ENCODE measurements around the gene OR51A7. TPM values are rescaled to one million over a fixed set of nuclear protein-coding genes. Genes with fewer than 3 reads are reported as not detected.

The OR51A7 gene
- total and polyA plus RNA-seq, 2 donors (not counting 3 experiments of a cell fraction or from before 2014, with no cell fraction given), result not detected

DNA sequence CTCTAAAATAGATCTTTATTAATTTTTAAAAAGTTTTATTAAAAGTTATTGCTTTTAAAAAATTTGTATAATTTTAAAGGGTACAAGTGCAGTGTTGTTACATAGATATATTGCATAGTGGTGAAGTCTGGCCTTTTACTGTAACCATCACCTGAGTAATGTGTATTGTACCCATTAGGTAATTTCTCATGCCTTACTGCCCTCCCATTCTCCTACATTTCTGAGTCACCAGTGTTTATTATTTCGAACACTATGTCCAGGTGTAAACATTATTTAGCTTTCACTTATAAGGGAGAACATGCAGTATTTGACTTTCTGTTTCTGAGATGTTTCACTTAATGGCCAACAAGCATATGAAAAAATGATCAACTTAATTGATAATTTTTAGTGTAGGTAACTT, 18.2 kb downstream of the OR51A7 start:
- Histone ChIP-seq H3K4me3 (replicated peaks in 1 of 3; ENCODE audit: insufficient read depth in 1 of 3, low read depth in 1 of 3, low read length in 3 of 3) (no peak overlapping the region), H3K9ac (replicated peaks; ENCODE audit: extremely low read depth, insufficient read depth, low read length) (no peak overlapping the region), H3K27me3 (ENCODE audit: control insufficient read depth in 2 of 2, insufficient read depth in 2 of 2, low read length in 2 of 2) (no peaks in the 10 kb centered on the region), H3K36me3 (ENCODE audit: control insufficient read depth in 2 of 2, extremely low read depth in 1 of 2, insufficient read depth in 2 of 2, low read length in 2 of 2) (no peaks in the 10 kb centered on the region), H3K4me2 (ENCODE audit: insufficient read depth, low read length) (no peak overlapping the region), H3K9me3 (replicated peaks; ENCODE audit: control insufficient read depth, insufficient read depth, low read length) (no peaks in the 10 kb centered on the region), H3K27ac (ENCODE audit: insufficient read depth, low read depth, low read length) (no peak overlapping the region), H4K20me1 (replicated peaks; ENCODE audit: control insufficient read depth, extremely low read depth, insufficient read depth, low read length) (no peaks in the 10 kb centered on the region), H3K79me2 (ENCODE audit: control insufficient read depth, insufficient read depth, low read length) (no peaks in the 10 kb centered on the region), H3K9me1 (replicated peaks; ENCODE audit: control insufficient read depth, extremely low read depth, insufficient read depth, low read length) (no peaks in the 10 kb centered on the region), H3K4me1 (ENCODE audit: control insufficient read depth, extremely low read depth, insufficient read depth, low read length) (no peaks in the 10 kb centered on the region), H2AFZ (ENCODE audit: low read depth, low read length) (no peak overlapping the region)
- intact Hi-C loops (cut with micrococcal nuclease), result no loop called here
- dilution Hi-C loops (cut with MboI; ENCODE audit: extremely low pct_ligation_motif_present, low sequenced_read_pairs), result no loop called here
- FAIRE-seq (no peak), DNase-seq (ENCODE audit: low read depth, low spot score) (no peak)
- ChIA-PET POLR2A (no interaction called here), CTCF (no interaction called here)
- TF ChIP-seq EZH2 (IDR thresholded peaks at IDR 0.05; ENCODE audit: borderline replicate concordance, low read depth, low read length, severe bottlenecking) (no peak), MYC (IDR thresholded peaks at IDR 0.05; ENCODE audit: low read depth, low read length) (no peak), GATA2 (IDR thresholded peaks at IDR 0.05; ENCODE audit: insufficient read depth, insufficient read length, low read depth, low read length) (no peak), CTCF (IDR thresholded peaks at IDR 0.05; ENCODE audit: extremely low read depth in 1 of 2, insufficient read depth in 1 of 2, low read depth in 1 of 2, low read length in 2 of 2) (no peak)
- no TSS peak for BruUV-seq (replicated peaks)

GRCh38 chr11:4922304-4922703, 18.7 kb downstream of the OR51A7 start:
- DNase-seq (ENCODE audit: low read depth, low spot score) (no peak), FAIRE-seq (no peak)
- TF ChIP-seq FOS (IDR thresholded peaks at IDR 0.05; ENCODE audit: borderline replicate concordance, insufficient read depth, low read length) (no peak), POLR2A (IDR thresholded peaks at IDR 0.05; ENCODE audit: low read depth, low read length) (no peak), EZH2 (IDR thresholded peaks at IDR 0.05; ENCODE audit: borderline replicate concordance, low read depth, low read length, severe bottlenecking) (no peak), CTCF (IDR thresholded peaks at IDR 0.05; ENCODE audit: extremely low read depth in 1 of 2, insufficient read depth in 1 of 2, low read depth in 1 of 2, low read length in 2 of 2) (no peak), JUN (IDR thresholded peaks at IDR 0.05; ENCODE audit: borderline replicate concordance, insufficient read depth, insufficient read length, low read depth) (no peak), MYC (IDR thresholded peaks at IDR 0.05; ENCODE audit: low read depth, low read length) (no peak), POLR2AphosphoS5 (IDR thresholded peaks at IDR 0.05; ENCODE audit: insufficient read depth, low read depth, low read length) (no peak), GATA2 (IDR thresholded peaks at IDR 0.05; ENCODE audit: insufficient read depth, insufficient read length, low read depth, low read length) (no peak)
- TF ChIP-seq, protein P1, sequence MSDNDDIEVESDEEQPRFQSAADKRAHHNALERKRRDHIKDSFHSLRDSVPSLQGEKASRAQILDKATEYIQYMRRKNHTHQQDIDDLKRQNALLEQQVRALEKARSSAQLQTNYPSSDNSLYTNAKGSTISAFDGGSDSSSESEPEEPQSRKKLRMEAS (IDR thresholded peaks at IDR 0.05; ENCODE audit: insufficient read depth, insufficient read length), result no peak
- Histone ChIP-seq H3K4me1 (ENCODE audit: control insufficient read depth, extremely low read depth, insufficient read depth, low read length) (no peaks in the 10 kb centered on the region), H3K36me3 (ENCODE audit: control insufficient read depth in 2 of 2, extremely low read depth in 1 of 2, insufficient read depth in 2 of 2, low read length in 2 of 2) (no peaks in the 10 kb centered on the region), H3K27me3 (ENCODE audit: control insufficient read depth in 2 of 2, insufficient read depth in 2 of 2, low read length in 2 of 2) (no peaks in the 10 kb centered on the region), H3K9me3 (replicated peaks; ENCODE audit: control insufficient read depth, insufficient read depth, low read length) (no peaks in the 10 kb centered on the region), H4K20me1 (replicated peaks; ENCODE audit: control insufficient read depth, extremely low read depth, insufficient read depth, low read length) (no peaks in the 10 kb centered on the region), H3K9ac (replicated peaks; ENCODE audit: extremely low read depth, insufficient read depth, low read length) (no peak overlapping the region), H3K4me3 (replicated peaks in 1 of 3; ENCODE audit: insufficient read depth in 1 of 3, low read depth in 1 of 3, low read length in 3 of 3) (no peak overlapping the region), H3K4me2 (ENCODE audit: insufficient read depth, low read length) (no peak overlapping the region), H3K9me1 (replicated peaks; ENCODE audit: control insufficient read depth, extremely low read depth, insufficient read depth, low read length) (no peaks in the 10 kb centered on the region), H3K79me2 (ENCODE audit: control insufficient read depth, insufficient read depth, low read length) (no peaks in the 10 kb centered on the region), H2AFZ (ENCODE audit: low read depth, low read length) (no peak overlapping the region), H3K27ac (ENCODE audit: insufficient read depth, low read depth, low read length) (no peak overlapping the region)
- ChIA-PET CTCF (no interaction called here), POLR2A (no interaction called here)
- dilution Hi-C loops (cut with MboI; ENCODE audit: extremely low pct_ligation_motif_present, low sequenced_read_pairs), result no loop called here
- intact Hi-C loops (cut with micrococcal nuclease), result no loop called here
- no TSS peak for BruUV-seq (replicated peaks)

Data from endothelial cell of umbilical vein (primary cell).